ENCODE measurements around the gene PPM1H. TPM values are rescaled to one million over a fixed set of nuclear protein-coding genes. Genes with fewer than 3 reads are reported as not detected.

Gene PPM1H
- total and polyA plus RNA-seq, 2 donors (not counting 1 experiment from before 2014, with no cell fraction given) = 0.01 TPM; not detected in 1

- H3K27ac ChIP-seq (ENCODE audit: low read length in 2 of 2) = no peak overlapping the region
- H3K4me3 ChIP-seq (ENCODE audit: control extremely low read depth in 1 of 5, extremely low read depth in 1 of 5, insufficient read depth in 1 of 5, low read depth in 2 of 5, low read length in 4 of 5) = no peak overlapping the region
- intact Hi-C loops (cut with micrococcal nuclease) = no loop called here
- H4K20me1 ChIP-seq (ENCODE audit: control insufficient read depth, insufficient read depth, low read length, poor library complexity, severe bottlenecking) = no peaks in the 10 kb centered on the region
- POLR2A ChIA-PET = no interaction called here
- DNase-seq (no peak), ATAC-seq (ENCODE audit: low read depth) (no peak)
- H3K27ac Mint-ChIP-seq = no peak overlapping the region
- H3K4me1 ChIP-seq (ENCODE audit: control insufficient read depth in 2 of 2, insufficient read depth in 2 of 2, low read length in 2 of 2) = no peaks in the 10 kb centered on the region
- CTCF ChIA-PET = no interaction called here
- H3K36me3 ChIP-seq (replicated peaks in 1 of 2; ENCODE audit: control extremely low read depth in 1 of 2, control insufficient read depth in 1 of 2, extremely low read depth in 1 of 2, insufficient read depth in 2 of 2, low read length in 1 of 2) = no peaks in the 10 kb centered on the region
- H3K9me3 ChIP-seq (ENCODE audit: control extremely low read depth in 1 of 3, control insufficient read depth in 2 of 3, insufficient read depth in 1 of 3, low read length in 2 of 3) = no peaks in the 10 kb centered on the region
- 89% methylated on average over 4 of the region's 10 CpGs for WGBS (ENCODE audit: insufficient coverage)
- H3K4me3 Mint-ChIP-seq = no peak overlapping the region
- no peaks in the 10 kb centered on the region for H3K79me2 ChIP-seq (ENCODE audit: control insufficient read depth, insufficient read depth, low read length)
- H3K4me1 Mint-ChIP-seq = no peaks in the 10 kb centered on the region
- no peaks in the 10 kb centered on the region for H3K9me3 Mint-ChIP-seq (ENCODE audit: insufficient read depth)
- TF ChIP-seq EZH2 (IDR thresholded peaks at IDR 0.05; ENCODE audit: borderline replicate concordance, insufficient read depth, low read depth, low read length, poor library complexity, severe bottlenecking) = no peak
- TF ChIP-seq, protein P1, sequence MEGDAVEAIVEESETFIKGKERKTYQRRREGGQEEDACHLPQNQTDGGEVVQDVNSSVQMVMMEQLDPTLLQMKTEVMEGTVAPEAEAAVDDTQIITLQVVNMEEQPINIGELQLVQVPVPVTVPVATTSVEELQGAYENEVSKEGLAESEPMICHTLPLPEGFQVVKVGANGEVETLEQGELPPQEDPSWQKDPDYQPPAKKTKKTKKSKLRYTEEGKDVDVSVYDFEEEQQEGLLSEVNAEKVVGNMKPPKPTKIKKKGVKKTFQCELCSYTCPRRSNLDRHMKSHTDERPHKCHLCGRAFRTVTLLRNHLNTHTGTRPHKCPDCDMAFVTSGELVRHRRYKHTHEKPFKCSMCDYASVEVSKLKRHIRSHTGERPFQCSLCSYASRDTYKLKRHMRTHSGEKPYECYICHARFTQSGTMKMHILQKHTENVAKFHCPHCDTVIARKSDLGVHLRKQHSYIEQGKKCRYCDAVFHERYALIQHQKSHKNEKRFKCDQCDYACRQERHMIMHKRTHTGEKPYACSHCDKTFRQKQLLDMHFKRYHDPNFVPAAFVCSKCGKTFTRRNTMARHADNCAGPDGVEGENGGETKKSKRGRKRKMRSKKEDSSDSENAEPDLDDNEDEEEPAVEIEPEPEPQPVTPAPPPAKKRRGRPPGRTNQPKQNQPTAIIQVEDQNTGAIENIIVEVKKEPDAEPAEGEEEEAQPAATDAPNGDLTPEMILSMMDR (IDR thresholded peaks at IDR 0.05) = no peak
- no peak overlapping the region for H3K9ac ChIP-seq (ENCODE audit: low read length)
- H2AFZ ChIP-seq (ENCODE audit: insufficient read depth, low read depth, low read length, poor library complexity, severe bottlenecking) = no peak overlapping the region
- H3K27me3 ChIP-seq (replicated peaks in 1 of 4; ENCODE audit: control extremely low read depth in 1 of 4, control insufficient read depth in 3 of 4, insufficient read depth in 4 of 4, low read length in 3 of 4) = no peaks in the 10 kb centered on the region
- peaks cover 3% of the 10 kb centered on the region for H3K27me3 Mint-ChIP-seq
- no peak overlapping the region for H3K4me2 ChIP-seq (replicated peaks; ENCODE audit: low read depth, low read length, poor library complexity, severe bottlenecking)
Observed at GRCh38 chr12:62860501-62861411, 74.2 kb downstream of the PPM1H start.

DNA sequence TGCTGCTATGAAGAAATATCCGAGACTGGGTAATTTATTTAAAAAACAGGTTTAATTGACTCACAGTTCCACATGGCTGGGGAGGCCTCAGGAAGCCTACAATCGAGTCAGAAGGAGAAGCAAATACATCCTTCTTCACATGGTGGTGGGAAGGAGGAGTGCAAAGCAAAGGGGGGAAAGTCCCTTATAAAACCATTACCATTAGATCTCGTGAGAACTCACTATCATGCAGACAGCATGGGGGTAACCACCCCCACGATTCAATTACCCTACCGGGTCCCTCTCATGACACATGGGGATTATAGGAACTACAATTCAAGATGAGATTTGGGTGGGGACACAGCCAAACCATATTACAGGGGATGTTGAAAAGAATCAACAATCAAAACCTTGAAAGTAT lies 74.9 kb downstream of the PPM1H start:
- Mint-ChIP-seq H3K4me1 (no peaks in the 10 kb centered on the region), H3K27me3 (peaks cover 3% of the 10 kb centered on the region), H3K27ac (no peak overlapping the region), H3K9me3 (ENCODE audit: insufficient read depth) (no peaks in the 10 kb centered on the region), H3K4me3 (no peak overlapping the region)
- no peaks in the 10 kb centered on the region for H3K36me3 ChIP-seq (replicated peaks in 1 of 2; ENCODE audit: control extremely low read depth in 1 of 2, control insufficient read depth in 1 of 2, extremely low read depth in 1 of 2, insufficient read depth in 2 of 2, low read length in 1 of 2)
- no peak for DNase-seq
- H3K4me1 ChIP-seq (ENCODE audit: control insufficient read depth in 2 of 2, insufficient read depth in 2 of 2, low read length in 2 of 2) = no peaks in the 10 kb centered on the region
- TF ChIP-seq EZH2 (IDR thresholded peaks at IDR 0.05; ENCODE audit: borderline replicate concordance, insufficient read depth, low read depth, low read length, poor library complexity, severe bottlenecking) = no peak
- TF ChIP-seq, protein P1 (IDR thresholded peaks at IDR 0.05) = no peak
- no peak overlapping the region for H3K4me2 ChIP-seq (replicated peaks; ENCODE audit: low read depth, low read length, poor library complexity, severe bottlenecking)
- H3K9me3 ChIP-seq (ENCODE audit: control extremely low read depth in 1 of 3, control insufficient read depth in 2 of 3, insufficient read depth in 1 of 3, low read length in 2 of 3) = no peaks in the 10 kb centered on the region
- intact Hi-C loops (cut with micrococcal nuclease) = no loop called here
- no CpG with 5 or more reads among the region's 5 CpGs for WGBS (ENCODE audit: insufficient coverage)
- H3K9ac ChIP-seq (ENCODE audit: low read length) = no peak overlapping the region
- ATAC-seq (ENCODE audit: low read depth) = no peak
- no peaks in the 10 kb centered on the region for H3K27me3 ChIP-seq (replicated peaks in 1 of 4; ENCODE audit: control extremely low read depth in 1 of 4, control insufficient read depth in 3 of 4, insufficient read depth in 4 of 4, low read length in 3 of 4)
- H3K4me3 ChIP-seq (ENCODE audit: control extremely low read depth in 1 of 5, extremely low read depth in 1 of 5, insufficient read depth in 1 of 5, low read depth in 2 of 5, low read length in 4 of 5) = no peak overlapping the region
- POLR2A ChIA-PET = no interaction called here
- no peaks in the 10 kb centered on the region for H3K79me2 ChIP-seq (ENCODE audit: control insufficient read depth, insufficient read depth, low read length)
- no peaks in the 10 kb centered on the region for H4K20me1 ChIP-seq (ENCODE audit: control insufficient read depth, insufficient read depth, low read length, poor library complexity, severe bottlenecking)
- no peak overlapping the region for H2AFZ ChIP-seq (ENCODE audit: insufficient read depth, low read depth, low read length, poor library complexity, severe bottlenecking)
- CTCF ChIA-PET = no interaction called here
- H3K27ac ChIP-seq (ENCODE audit: low read length in 2 of 2) = no peak overlapping the region

Measured in B cell (primary cell).